ENCODE results near the gene SNAPC1.
A peak's percentile ranks its signal among the peaks of the same experiment; 100 is the strongest.

GRCh38 chr14:61750708-61751474, 11.3 kb upstream of the SNAPC1 start:
- TF ChIP-seq POLR2A (conservative IDR thresholded peaks at IDR 0.05) (peak; percentile 55; the same call in 1 of the 2 replicates), ZC3H4 (CRISPR knock-in tag; IDR thresholded peaks at IDR 0.05; ENCODE audit: borderline replicate concordance) (no peak), TSHZ1 (CRISPR knock-in tag; IDR thresholded peaks at IDR 0.05) (no peak), CBX8 (IDR thresholded peaks at IDR 0.05; ENCODE audit: borderline replicate concordance, extremely low read depth, low read depth, low read length, poor library complexity, severe bottlenecking) (no peak), KDM5B (IDR thresholded peaks at IDR 0.05; ENCODE audit: insufficient replicate concordance, low read depth, low read length) (peak; percentile 51), E2F5 (CRISPR knock-in tag; IDR thresholded peaks at IDR 0.05) (no peak), DEAF1 (CRISPR knock-in tag; IDR thresholded peaks at IDR 0.05) (no peak), GATA2 (CRISPR knock-in tag; IDR thresholded peaks at IDR 0.05) (no peak), RNF219 (CRISPR knock-in tag; IDR thresholded peaks at IDR 0.05) (no peak), TFAP4 (CRISPR knock-in tag; IDR thresholded peaks at IDR 0.05; ENCODE audit: borderline replicate concordance) (no peak)

All from K562 (cell line).